Activated naive CD8-positive, alpha-beta T cell treated with anti-CD3 and anti-CD28 coated beads for 36 hours (primary cell): Measurements from ENCODE around the gene SPINK4. TPM values are rescaled to one million over a fixed set of nuclear protein-coding genes. Genes with fewer than 3 reads are reported as not detected.

ENCODE experiments used
- DNase-seq: peaks from one replicate; pipeline ENCODE4 v3.0.0; 2021
- H3K27ac Mint-ChIP-seq: one replicate; pipeline ENCODE4 v1.8.0; 2022; ENCODE audit warnings: mild to moderate bottlenecking, moderate library complexity, mixed read lengths
- H3K27me3 Mint-ChIP-seq: one replicate; pipeline ENCODE4 v1.8.0; 2022; ENCODE audit warnings: mild to moderate bottlenecking, mixed read lengths
- H3K36me3 Mint-ChIP-seq: one replicate; pipeline ENCODE4 v1.8.0; 2021; ENCODE audit warnings: mild to moderate bottlenecking, mixed read lengths
- H3K4me1 Mint-ChIP-seq: one replicate; pipeline ENCODE4 v1.8.0; 2021; ENCODE audit warnings: mixed read lengths
- H3K4me3 Mint-ChIP-seq: one replicate; pipeline ENCODE4 v1.8.0; 2022; ENCODE audit warnings: mild to moderate bottlenecking, moderate library complexity, mixed read lengths
- H3K9me3 Mint-ChIP-seq: one replicate; pipeline ENCODE4 v1.8.0; 2022; ENCODE audit warnings: mixed read lengths
- total RNA-seq, 2 experiments: library from RNA; stranded (reverse); gene quantifications; one replicate each; pipeline ENCODE4 v1.2.3, GENCODE V29; 2021

The SPINK4 gene
- total RNA-seq, 2 experiments from 2014 or later = not detected

GRCh38 chr9:33289936-33290246 lies 49.9 kb downstream of the SPINK4 start:
- Mint-ChIP-seq H3K27ac (peak overlapping the region; percentile 100), H3K4me1 (peaks cover 51% of the 10 kb centered on the region), H3K27me3 (no peaks in the 10 kb centered on the region), H3K36me3 (peaks cover 35% of the 10 kb centered on the region), H3K4me3 (peak overlapping the region; percentile 98), H3K9me3 (no peaks in the 10 kb centered on the region)
- DNase-seq = no peak

- peak; percentile 98 for DNase-seq
- H3K4me3 Mint-ChIP-seq = peak within 1 kb of the TSS; percentile 98
- H3K27me3 Mint-ChIP-seq = no peaks in the 10 kb centered on the region
- peaks cover 54% of the 10 kb centered on the region for H3K4me1 Mint-ChIP-seq
- no peaks in the 10 kb centered on the region for H3K9me3 Mint-ChIP-seq
- H3K27ac Mint-ChIP-seq = peak within 1 kb of the TSS; percentile 100
- H3K36me3 Mint-ChIP-seq = peaks cover 38% of the 10 kb centered on the region
These were observed 50.5 kb downstream of the SPINK4 start, which contains the start of gene NFX1 for GRCh38 chr9:33290247-33291030. Gene NFX1, plus strand, starts transcription at chr9:33290516. Its CDS starts 57 bp downstream, at chr9:33290573.

- Mint-ChIP-seq H3K4me3 (peak overlapping the region; percentile 98), H3K9me3 (no peaks in the 10 kb centered on the region), H3K36me3 (peaks cover 41% of the 10 kb centered on the region), H3K27me3 (no peaks in the 10 kb centered on the region), H3K4me1 (peaks cover 58% of the 10 kb centered on the region), H3K27ac (peak overlapping the region; percentile 100)
- no peak for DNase-seq
These were observed 51.0 kb downstream of the SPINK4 start for GRCh38 chr9:33291031-33291397.

GRCh38 chr9:33291901-33292300 lies 51.9 kb downstream of the SPINK4 start:
- DNase-seq = no peak
- H3K9me3 Mint-ChIP-seq = no peaks in the 10 kb centered on the region
- H3K27me3 Mint-ChIP-seq = no peaks in the 10 kb centered on the region
- peak overlapping the region; percentile 98 for H3K4me3 Mint-ChIP-seq
- H3K27ac Mint-ChIP-seq = peak overlapping the region; percentile 100
- H3K4me1 Mint-ChIP-seq = peaks cover 66% of the 10 kb centered on the region
- peaks cover 48% of the 10 kb centered on the region for H3K36me3 Mint-ChIP-seq

- no peak overlapping the region for H3K4me3 Mint-ChIP-seq
- peaks cover 64% of the 10 kb centered on the region for H3K36me3 Mint-ChIP-seq
These were observed 53.8 kb downstream of the SPINK4 start for GRCh38 chr9:33293782-33294181.

GRCh38 chr9:33294670-33295432 lies 54.9 kb downstream of the SPINK4 start:
- no peak for DNase-seq
- Mint-ChIP-seq H3K27ac (peak overlapping the region; percentile 71), H3K4me3 (peak overlapping the region; percentile 50), H3K27me3 (no peaks in the 10 kb centered on the region), H3K4me1 (peaks cover 86% of the 10 kb centered on the region), H3K36me3 (peaks cover 72% of the 10 kb centered on the region), H3K9me3 (no peaks in the 10 kb centered on the region)

More at GRCh38 chr9:33293782-33294181, 53.8 kb downstream of the SPINK4 start:
- H3K27me3 Mint-ChIP-seq = no peaks in the 10 kb centered on the region
- H3K9me3 Mint-ChIP-seq = no peaks in the 10 kb centered on the region
- H3K27ac Mint-ChIP-seq = peak overlapping the region; percentile 21
- DNase-seq = no peak
- peaks cover 77% of the 10 kb centered on the region for H3K4me1 Mint-ChIP-seq

GRCh38 chr9:33295571-33295970 lies 55.6 kb downstream of the SPINK4 start:
- Mint-ChIP-seq H3K27me3 (no peaks in the 10 kb centered on the region), H3K9me3 (no peaks in the 10 kb centered on the region), H3K36me3 (peaks cover 72% of the 10 kb centered on the region), H3K4me3 (peak overlapping the region; percentile 12), H3K27ac (peak overlapping the region; percentile 69), H3K4me1 (peaks cover 88% of the 10 kb centered on the region)
- DNase-seq = no peak

- Mint-ChIP-seq H3K4me1 (peaks cover 71% of the 10 kb centered on the region), H3K27ac (peak overlapping the region; percentile 50), H3K27me3 (no peaks in the 10 kb centered on the region), H3K4me3 (peak overlapping the region; percentile 50), H3K36me3 (peaks cover 56% of the 10 kb centered on the region), H3K9me3 (no peaks in the 10 kb centered on the region)
- DNase-seq = no peak
These were observed 57.5 kb downstream of the SPINK4 start for GRCh38 chr9:33297432-33297831.

Other genes starting within 250 kb of the SPINK4 start
- 10 to 100 TPM; 55.4 to 59.1 TPM for gene APTX, start 238.5 kb upstream of the SPINK4 start, total RNA-seq
- gene DNAJA1, start 214.9 kb upstream of the SPINK4 start, total RNA-seq = 100 to 1,000 TPM; 222 to 223 TPM
- 10 to 100 TPM; 27.0 to 28.9 TPM for gene SMU1, start 163.5 kb upstream of the SPINK4 start, total RNA-seq
- 10 to 100 TPM; 33.5 to 35.0 TPM for gene B4GALT1, start 72.8 kb upstream of the SPINK4 start, total RNA-seq
- gene BAG1, start 24.5 kb downstream of the SPINK4 start, total RNA-seq = 10 to 100 TPM; 87.2 to 90.9 TPM
- 10 to 100 TPM; 73.9 to 75.4 TPM for gene CHMP5, start 24.9 kb downstream of the SPINK4 start, total RNA-seq
- 10 to 100 TPM; 38.9 to 40.8 TPM for gene NFX1, start 50.3 kb downstream of the SPINK4 start, total RNA-seq
- gene AQP7, start 162.4 kb downstream of the SPINK4 start, total RNA-seq = not detected
- 1 to 10 TPM; 2.3 to 2.9 TPM for gene AQP3, start 207.4 kb downstream of the SPINK4 start, total RNA-seq
- gene NOL6, start 233.8 kb downstream of the SPINK4 start, total RNA-seq = 10 to 100 TPM; 80.8 to 82.2 TPM